HepG2 (cell line): ENCODE results near the gene GNB1. TPM values are rescaled to one million over a fixed set of nuclear protein-coding genes. Genes with fewer than 3 reads are reported as not detected.

Source experiments
- AGO2 ChIP-seq: fragments of 200-400 bp; formaldehyde crosslinking; optimal IDR thresholded peaks from 2 replicates; pipeline ENCODE3; 2017; ENCODE audit warnings: mild to moderate bottlenecking, low read depth, low read length, moderate library complexity
- BRCA1 ChIP-seq: sonication (generic); formaldehyde crosslinking; IDR thresholded peaks from 2 replicates; pipeline ENCODE4 v1.4.0; 2020; ENCODE audit warnings: missing genetic modification reagents
- CAMTA2 ChIP-seq: sonication (generic); formaldehyde crosslinking; IDR thresholded peaks from 2 replicates; pipeline ENCODE4 v1.4.0; 2020; ENCODE audit warnings: mild to moderate bottlenecking, missing genetic modification reagents, borderline replicate concordance
- CBFB ChIP-seq: sonication (generic); formaldehyde crosslinking; IDR thresholded peaks from 2 replicates; pipeline ENCODE4 v1.4.0; 2020; ENCODE audit warnings: missing genetic modification reagents
- NCOA2 ChIP-seq: sonication (generic); formaldehyde crosslinking; IDR thresholded peaks from 2 replicates; pipeline ENCODE4 v1.8.0; 2022; ENCODE audit warnings: inconsistent platforms
- SMC3 ChIP-seq: IDR thresholded peaks from 2 replicates; pipeline ENCODE4 v1.6.1; 2011; ENCODE audit warnings: low read length, improper control_type of control experiment
- WIZ ChIP-seq: sonication (generic); formaldehyde crosslinking; IDR thresholded peaks from 2 replicates; pipeline ENCODE4 v1.5.1; 2020; ENCODE audit warnings: mild to moderate bottlenecking, missing genetic modification reagents
- ZBTB14 ChIP-seq: sonication (generic); formaldehyde crosslinking; IDR thresholded peaks from 2 replicates; pipeline ENCODE4 v1.4.0; 2020; ENCODE audit warnings: missing genetic modification reagents
- ZHX2 ChIP-seq, 2 experiments: sonication (generic) in 1 of 2; formaldehyde crosslinking in 1 of 2; IDR thresholded peaks; 2 replicates each; pipeline versions ENCODE4 v1.6.1 to v1.9.0; 2014 to 2022; ENCODE audit warnings: antibody characterized with exemption in 1 of 2, borderline replicate concordance in 1 of 2, inconsistent platforms in 1 of 2, low read depth in 1 of 2, missing genetic modification reagents in 1 of 2
- ZNF773 ChIP-seq: sonication (generic); formaldehyde crosslinking; IDR thresholded peaks from 2 replicates; pipeline ENCODE4 v1.4.0; 2020; ENCODE audit warnings: missing genetic modification reagents, borderline replicate concordance
- polyA plus RNA-seq, 8 experiments: library from polyadenylated mRNA; depleted of rRNA in 3 of 8; stranded (reverse) in 7 of 8; unstranded in 1 of 8; fragments of >200 nt; fragmentation: Illumina TruSeq in 4 of 8; extraction: Trizol in 4 of 8; gene quantifications; 2 replicates each; pipeline versions ENCODE4 v1.2.1 to v1.2.3, GENCODE V29; 2011 to 2016; ENCODE audit warnings: low read depth in 4 of 8, missing spikeins in 1 of 8, mixed read lengths in 1 of 8; ENCODE audit not compliant: insufficient read depth in 1 of 8
- total RNA-seq, 5 experiments: library from RNA; depleted of rRNA; stranded (reverse); fragments of >200 nt; fragmentation: Illumina TruSeq; extraction: Trizol; gene quantifications; 2 replicates each; pipeline ENCODE4 v1.2.3, GENCODE V29; 2016; ENCODE audit warnings: low read depth in 1 of 5
- TF ChIP-seq, protein P1 (sequence below): IDR thresholded peaks from 2 replicates; pipeline ENCODE4 v1.6.1; 2016; ENCODE audit warnings: missing biosample characterization, missing genetic modification reagents, low read depth
- TF ChIP-seq, protein P2 (sequence below): sonication (generic); formaldehyde crosslinking; IDR thresholded peaks from 2 replicates; pipeline ENCODE4 v1.8.0; 2022; ENCODE audit warnings: mild to moderate bottlenecking, missing genetic modification reagents; ENCODE audit not compliant: insufficient replicate concordance
- TF ChIP-seq, protein P3 (sequence below): sonication (generic); formaldehyde crosslinking; IDR thresholded peaks from 2 replicates; pipeline ENCODE4 v1.5.1; 2020; ENCODE audit warnings: mild to moderate bottlenecking, missing genetic modification reagents, moderate library complexity

Gene GNB1
- total and polyA plus RNA-seq, 2 of the 13 experiments (the other 11 are each of a cell fraction or from before 2014, with no cell fraction given): 66.2 to 327 TPM

GRCh38 chr1:1889847-1890505 lies 911 bp downstream of the GNB1 start (continued):
- TF ChIP-seq, protein P1, sequence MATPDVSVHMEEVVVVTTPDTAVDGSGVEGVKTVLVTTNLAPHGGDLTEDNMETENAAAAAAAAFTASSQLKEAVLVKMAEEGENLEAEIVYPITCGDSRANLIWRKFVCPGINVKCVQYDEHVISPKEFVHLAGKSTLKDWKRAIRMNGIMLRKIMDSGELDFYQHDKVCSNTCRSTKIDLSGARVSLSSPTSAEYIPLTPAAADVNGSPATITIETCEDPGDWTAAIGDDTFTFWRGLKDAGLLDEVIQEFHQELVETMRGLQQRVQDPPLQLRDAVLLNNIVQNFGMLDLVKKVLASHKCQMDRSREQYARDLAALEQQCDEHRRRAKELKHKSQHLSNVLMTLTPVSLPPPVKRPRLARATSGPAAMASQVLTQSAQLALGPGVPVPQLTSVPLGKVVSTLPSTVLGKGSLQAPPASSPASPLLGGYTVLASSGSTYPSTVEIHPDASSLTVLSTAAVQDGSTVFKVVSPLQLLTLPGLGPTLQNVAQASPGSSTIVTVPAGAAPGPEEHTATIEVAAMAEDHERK (CRISPR knock-in tag): no peak
- TF ChIP-seq ZBTB14 (CRISPR knock-in tag) (peak; percentile 65), ZNF773 (CRISPR knock-in tag) (peak; percentile 30; the same call in 1 of the 2 replicates), ZHX2 (IDR thresholded peaks at IDR 0.05; ENCODE audit: low read depth) (no peak), ZHX2 (CRISPR knock-in tag; IDR thresholded peaks at IDR 0.05; ENCODE audit: borderline replicate concordance) (no peak), NCOA2 (CRISPR knock-in tag) (no peak), BRCA1 (CRISPR knock-in tag) (0 out of 2 replicates have a peak, but pooled peaks have one; percentile 54), CBFB (no peak), WIZ (no peak), SMC3 (no peak), CAMTA2 (CRISPR knock-in tag) (no peak), AGO2 (peak; percentile 88)
- TF ChIP-seq, protein P2, sequence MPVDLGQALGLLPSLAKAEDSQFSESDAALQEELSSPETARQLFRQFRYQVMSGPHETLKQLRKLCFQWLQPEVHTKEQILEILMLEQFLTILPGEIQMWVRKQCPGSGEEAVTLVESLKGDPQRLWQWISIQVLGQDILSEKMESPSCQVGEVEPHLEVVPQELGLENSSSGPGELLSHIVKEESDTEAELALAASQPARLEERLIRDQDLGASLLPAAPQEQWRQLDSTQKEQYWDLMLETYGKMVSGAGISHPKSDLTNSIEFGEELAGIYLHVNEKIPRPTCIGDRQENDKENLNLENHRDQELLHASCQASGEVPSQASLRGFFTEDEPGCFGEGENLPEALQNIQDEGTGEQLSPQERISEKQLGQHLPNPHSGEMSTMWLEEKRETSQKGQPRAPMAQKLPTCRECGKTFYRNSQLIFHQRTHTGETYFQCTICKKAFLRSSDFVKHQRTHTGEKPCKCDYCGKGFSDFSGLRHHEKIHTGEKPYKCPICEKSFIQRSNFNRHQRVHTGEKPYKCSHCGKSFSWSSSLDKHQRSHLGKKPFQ: no peak
- TF ChIP-seq, protein P3, sequence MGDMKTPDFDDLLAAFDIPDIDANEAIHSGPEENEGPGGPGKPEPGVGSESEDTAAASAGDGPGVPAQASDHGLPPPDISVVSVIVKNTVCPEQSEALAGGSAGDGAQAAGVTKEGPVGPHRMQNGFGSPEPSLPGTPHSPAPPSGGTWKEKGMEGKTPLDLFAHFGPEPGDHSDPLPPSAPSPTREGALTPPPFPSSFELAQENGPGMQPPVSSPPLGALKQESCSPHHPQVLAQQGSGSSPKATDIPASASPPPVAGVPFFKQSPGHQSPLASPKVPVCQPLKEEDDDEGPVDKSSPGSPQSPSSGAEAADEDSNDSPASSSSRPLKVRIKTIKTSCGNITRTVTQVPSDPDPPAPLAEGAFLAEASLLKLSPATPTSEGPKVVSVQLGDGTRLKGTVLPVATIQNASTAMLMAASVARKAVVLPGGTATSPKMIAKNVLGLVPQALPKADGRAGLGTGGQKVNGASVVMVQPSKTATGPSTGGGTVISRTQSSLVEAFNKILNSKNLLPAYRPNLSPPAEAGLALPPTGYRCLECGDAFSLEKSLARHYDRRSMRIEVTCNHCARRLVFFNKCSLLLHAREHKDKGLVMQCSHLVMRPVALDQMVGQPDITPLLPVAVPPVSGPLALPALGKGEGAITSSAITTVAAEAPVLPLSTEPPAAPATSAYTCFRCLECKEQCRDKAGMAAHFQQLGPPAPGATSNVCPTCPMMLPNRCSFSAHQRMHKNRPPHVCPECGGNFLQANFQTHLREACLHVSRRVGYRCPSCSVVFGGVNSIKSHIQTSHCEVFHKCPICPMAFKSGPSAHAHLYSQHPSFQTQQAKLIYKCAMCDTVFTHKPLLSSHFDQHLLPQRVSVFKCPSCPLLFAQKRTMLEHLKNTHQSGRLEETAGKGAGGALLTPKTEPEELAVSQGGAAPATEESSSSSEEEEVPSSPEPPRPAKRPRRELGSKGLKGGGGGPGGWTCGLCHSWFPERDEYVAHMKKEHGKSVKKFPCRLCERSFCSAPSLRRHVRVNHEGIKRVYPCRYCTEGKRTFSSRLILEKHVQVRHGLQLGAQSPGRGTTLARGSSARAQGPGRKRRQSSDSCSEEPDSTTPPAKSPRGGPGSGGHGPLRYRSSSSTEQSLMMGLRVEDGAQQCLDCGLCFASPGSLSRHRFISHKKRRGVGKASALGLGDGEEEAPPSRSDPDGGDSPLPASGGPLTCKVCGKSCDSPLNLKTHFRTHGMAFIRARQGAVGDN (CRISPR knock-in tag): peak; percentile 63
